Measurements from ENCODE around the gene ARHGEF11. TPM values are rescaled to one million over a fixed set of nuclear protein-coding genes. Genes with fewer than 3 reads are reported as not detected.

ARHGEF11 gene
- polyA plus RNA-seq, 1 donor (not counting 4 experiments of a cell fraction or from before 2014, with no cell fraction given) = 8.0 TPM

DNA sequence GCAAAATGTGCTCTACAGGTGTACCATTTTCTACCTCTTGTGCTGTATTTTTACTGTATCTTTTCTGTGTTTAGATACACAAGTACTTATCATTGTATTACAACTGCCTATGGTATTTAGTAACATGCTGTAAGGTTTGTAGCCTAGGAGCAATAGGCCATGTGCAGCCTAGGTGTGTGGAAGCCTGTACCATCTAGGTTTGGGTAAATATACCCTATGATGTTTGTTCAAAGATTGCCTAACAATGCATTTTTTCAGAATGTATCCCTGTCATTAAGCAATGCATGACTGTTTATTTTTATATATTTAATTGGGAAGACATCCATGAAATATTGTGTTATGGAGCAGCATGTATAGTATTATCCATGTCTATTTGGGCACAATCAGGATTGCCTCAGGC lies 43.1 kb upstream of the ARHGEF11 start:
- Histone ChIP-seq H3K4me3 (ENCODE audit: control insufficient read depth in 2 of 3, extremely low read depth in 1 of 3, insufficient read depth in 2 of 3, low read depth in 1 of 3, low read length in 3 of 3) (no peak overlapping the region), H3K27ac (ENCODE audit: control insufficient read depth, insufficient read depth, low read length) (no peak overlapping the region), H3K9ac (ENCODE audit: control insufficient read depth, extremely low read depth, insufficient read depth, low read length) (no peak overlapping the region), H3K9me1 (ENCODE audit: control insufficient read depth, extremely low read depth, insufficient read depth, low read length) (no peaks in the 10 kb centered on the region), H3K4me1 (ENCODE audit: control insufficient read depth, extremely low read depth, insufficient read depth, low read length) (peaks cover 3% of the 10 kb centered on the region), H3K79me2 (ENCODE audit: control insufficient read depth, insufficient read depth, low read length) (no peaks in the 10 kb centered on the region), H3K9me3 (ENCODE audit: control insufficient read depth, low read depth, low read length) (no peaks in the 10 kb centered on the region), H4K20me1 (ENCODE audit: control insufficient read depth, extremely low read depth, insufficient read depth, low read length) (no peaks in the 10 kb centered on the region), H3K36me3 (ENCODE audit: control insufficient read depth in 2 of 2, extremely low read depth in 1 of 2, insufficient read depth in 2 of 2, low read length in 2 of 2) (no peaks in the 10 kb centered on the region), H3K4me2 (ENCODE audit: control insufficient read depth, extremely low read depth, insufficient read depth, low read depth, low read length) (no peak overlapping the region), H3K27me3 (ENCODE audit: control insufficient read depth, extremely low read depth, insufficient read depth, low read length) (no peaks in the 10 kb centered on the region), H2AFZ (ENCODE audit: control insufficient read depth, low read length) (no peak overlapping the region)
- dilution Hi-C loops (cut with MboI; ENCODE audit: extremely low pct_ligation_motif_present, low sequenced_read_pairs) = no loop called here
- TF ChIP-seq EZH2 (IDR thresholded peaks at IDR 0.05; ENCODE audit: low read length) = no peak
- DNase-seq (ENCODE audit: low read depth, low spot score) = no peak
- no peak for FAIRE-seq

DNA sequence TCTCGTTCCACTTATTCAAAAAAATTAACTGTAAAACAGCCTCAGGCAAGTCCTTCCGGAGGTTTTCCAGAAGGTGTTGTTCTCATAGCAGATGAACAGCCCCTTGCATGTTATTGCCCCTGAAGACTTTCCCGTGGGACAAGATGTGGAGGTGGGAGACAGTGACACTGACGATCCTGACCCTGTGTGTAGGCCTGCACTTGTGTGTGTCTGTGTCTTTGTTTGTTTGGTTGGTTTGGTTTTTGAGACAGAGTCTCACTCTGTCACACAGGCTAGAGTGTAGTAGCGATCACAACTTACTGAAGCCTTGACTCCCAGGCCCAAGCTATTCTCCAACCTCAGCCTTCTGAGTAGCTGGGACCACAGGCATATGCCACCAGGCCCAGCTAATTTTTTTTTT lies 41.5 kb upstream of the ARHGEF11 start:
- TF ChIP-seq, protein P1, sequence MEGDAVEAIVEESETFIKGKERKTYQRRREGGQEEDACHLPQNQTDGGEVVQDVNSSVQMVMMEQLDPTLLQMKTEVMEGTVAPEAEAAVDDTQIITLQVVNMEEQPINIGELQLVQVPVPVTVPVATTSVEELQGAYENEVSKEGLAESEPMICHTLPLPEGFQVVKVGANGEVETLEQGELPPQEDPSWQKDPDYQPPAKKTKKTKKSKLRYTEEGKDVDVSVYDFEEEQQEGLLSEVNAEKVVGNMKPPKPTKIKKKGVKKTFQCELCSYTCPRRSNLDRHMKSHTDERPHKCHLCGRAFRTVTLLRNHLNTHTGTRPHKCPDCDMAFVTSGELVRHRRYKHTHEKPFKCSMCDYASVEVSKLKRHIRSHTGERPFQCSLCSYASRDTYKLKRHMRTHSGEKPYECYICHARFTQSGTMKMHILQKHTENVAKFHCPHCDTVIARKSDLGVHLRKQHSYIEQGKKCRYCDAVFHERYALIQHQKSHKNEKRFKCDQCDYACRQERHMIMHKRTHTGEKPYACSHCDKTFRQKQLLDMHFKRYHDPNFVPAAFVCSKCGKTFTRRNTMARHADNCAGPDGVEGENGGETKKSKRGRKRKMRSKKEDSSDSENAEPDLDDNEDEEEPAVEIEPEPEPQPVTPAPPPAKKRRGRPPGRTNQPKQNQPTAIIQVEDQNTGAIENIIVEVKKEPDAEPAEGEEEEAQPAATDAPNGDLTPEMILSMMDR (optimal IDR thresholded peaks at IDR 0.05 in 1 of 3, IDR thresholded peaks at IDR 0.05 in 1 of 3, conservative IDR thresholded peaks at IDR 0.05 in 1 of 3; ENCODE audit: extremely low read depth in 1 of 3, insufficient read depth in 2 of 3, low read length in 3 of 3) = no peak
- no peak for TF ChIP-seq EZH2 (IDR thresholded peaks at IDR 0.05; ENCODE audit: low read length)
- FAIRE-seq (no peak), DNase-seq (ENCODE audit: low read depth, low spot score) (no peak)
- no peaks in the 10 kb centered on the region for H3K9me3 ChIP-seq (ENCODE audit: control insufficient read depth, low read depth, low read length)
- no peak overlapping the region for H3K4me2 ChIP-seq (ENCODE audit: control insufficient read depth, extremely low read depth, insufficient read depth, low read depth, low read length)
- no peak overlapping the region for H3K27ac ChIP-seq (ENCODE audit: control insufficient read depth, insufficient read depth, low read length)
- H3K79me2 ChIP-seq (ENCODE audit: control insufficient read depth, insufficient read depth, low read length) = no peaks in the 10 kb centered on the region
- dilution Hi-C loops (cut with MboI; ENCODE audit: extremely low pct_ligation_motif_present, low sequenced_read_pairs) = no loop called here
- H3K9me1 ChIP-seq (ENCODE audit: control insufficient read depth, extremely low read depth, insufficient read depth, low read length) = no peaks in the 10 kb centered on the region
- H4K20me1 ChIP-seq (ENCODE audit: control insufficient read depth, extremely low read depth, insufficient read depth, low read length) = no peaks in the 10 kb centered on the region
- peaks cover 3% of the 10 kb centered on the region for H3K4me1 ChIP-seq (ENCODE audit: control insufficient read depth, extremely low read depth, insufficient read depth, low read length)
- no peak overlapping the region for H2AFZ ChIP-seq (ENCODE audit: control insufficient read depth, low read length)
- no peaks in the 10 kb centered on the region for H3K36me3 ChIP-seq (ENCODE audit: control insufficient read depth in 2 of 2, extremely low read depth in 1 of 2, insufficient read depth in 2 of 2, low read length in 2 of 2)
- no peaks in the 10 kb centered on the region for H3K27me3 ChIP-seq (ENCODE audit: control insufficient read depth, extremely low read depth, insufficient read depth, low read length)
- H3K9ac ChIP-seq (ENCODE audit: control insufficient read depth, extremely low read depth, insufficient read depth, low read length) = no peak overlapping the region
- no peak overlapping the region for H3K4me3 ChIP-seq (ENCODE audit: control insufficient read depth in 2 of 3, extremely low read depth in 1 of 3, insufficient read depth in 2 of 3, low read depth in 1 of 3, low read length in 3 of 3)

DNA sequence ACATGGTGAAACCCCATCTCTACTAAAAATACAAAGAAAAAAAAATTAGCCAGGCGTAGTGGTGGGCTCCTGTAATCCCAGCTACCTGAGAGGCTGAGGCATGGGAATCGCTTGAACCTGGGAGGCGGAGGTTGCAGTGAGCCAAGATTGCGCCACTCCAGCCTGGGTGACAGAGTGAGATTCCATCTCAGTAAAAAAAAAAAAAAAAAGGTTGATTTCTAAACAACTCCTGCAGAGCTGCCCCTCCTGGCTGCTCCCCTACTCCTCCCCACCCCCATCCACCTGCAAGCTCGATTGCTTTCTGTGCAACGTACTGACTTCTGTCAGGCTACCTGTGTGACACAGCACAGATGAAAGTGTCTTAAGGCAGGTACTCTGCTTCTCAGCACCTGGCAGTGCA lies 40.8 kb upstream of the ARHGEF11 start:
- H2AFZ ChIP-seq (ENCODE audit: control insufficient read depth, low read length) = no peak overlapping the region
- H3K4me1 ChIP-seq (ENCODE audit: control insufficient read depth, extremely low read depth, insufficient read depth, low read length) = peaks cover 3% of the 10 kb centered on the region
- FAIRE-seq (no peak), DNase-seq (ENCODE audit: low read depth, low spot score) (no peak)
- H3K9me1 ChIP-seq (ENCODE audit: control insufficient read depth, extremely low read depth, insufficient read depth, low read length) = no peaks in the 10 kb centered on the region
- no peak overlapping the region for H3K4me3 ChIP-seq (ENCODE audit: control insufficient read depth in 2 of 3, extremely low read depth in 1 of 3, insufficient read depth in 2 of 3, low read depth in 1 of 3, low read length in 3 of 3)
- no peaks in the 10 kb centered on the region for H3K9me3 ChIP-seq (ENCODE audit: control insufficient read depth, low read depth, low read length)
- H3K27ac ChIP-seq (ENCODE audit: control insufficient read depth, insufficient read depth, low read length) = no peak overlapping the region
- no peak overlapping the region for H3K4me2 ChIP-seq (ENCODE audit: control insufficient read depth, extremely low read depth, insufficient read depth, low read depth, low read length)
- no peak for TF ChIP-seq EZH2 (IDR thresholded peaks at IDR 0.05; ENCODE audit: low read length)
- TF ChIP-seq, protein P1 (optimal IDR thresholded peaks at IDR 0.05 in 1 of 3, IDR thresholded peaks at IDR 0.05 in 1 of 3, conservative IDR thresholded peaks at IDR 0.05 in 1 of 3; ENCODE audit: extremely low read depth in 1 of 3, insufficient read depth in 2 of 3, low read length in 3 of 3) = no peak
- no peaks in the 10 kb centered on the region for H3K36me3 ChIP-seq (ENCODE audit: control insufficient read depth in 2 of 2, extremely low read depth in 1 of 2, insufficient read depth in 2 of 2, low read length in 2 of 2)
- H3K27me3 ChIP-seq (ENCODE audit: control insufficient read depth, extremely low read depth, insufficient read depth, low read length) = no peaks in the 10 kb centered on the region
- no peak overlapping the region for H3K9ac ChIP-seq (ENCODE audit: control insufficient read depth, extremely low read depth, insufficient read depth, low read length)
- no peaks in the 10 kb centered on the region for H4K20me1 ChIP-seq (ENCODE audit: control insufficient read depth, extremely low read depth, insufficient read depth, low read length)
- no peaks in the 10 kb centered on the region for H3K79me2 ChIP-seq (ENCODE audit: control insufficient read depth, insufficient read depth, low read length)
- dilution Hi-C loops (cut with MboI; ENCODE audit: extremely low pct_ligation_motif_present, low sequenced_read_pairs) = no loop called here
